ENCODE measurements around the gene NDUFAF4.

DNA sequence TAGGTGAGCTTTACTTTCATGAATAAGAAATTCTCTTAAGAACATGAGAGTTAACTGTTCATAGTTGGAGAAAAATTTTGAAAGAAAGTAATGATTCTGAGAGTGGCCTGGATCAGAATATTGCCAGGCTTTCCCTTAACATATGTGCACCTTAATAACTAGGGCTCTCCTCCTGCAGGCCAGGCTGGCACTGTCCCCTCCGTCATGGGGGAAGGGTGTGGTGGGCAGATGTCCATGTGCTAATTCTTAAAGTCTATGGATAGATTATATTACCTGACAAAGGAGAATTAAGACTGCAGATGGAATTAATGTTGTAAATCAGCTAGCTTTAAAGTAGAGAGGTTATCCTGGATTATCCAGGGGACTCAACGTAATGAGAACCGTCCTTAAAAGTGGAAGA is 15.9 kb upstream of the NDUFAF4 start:
- TF ChIP-seq EZH2 (IDR thresholded peaks at IDR 0.05; ENCODE audit: insufficient read depth, poor library complexity, severe bottlenecking) (no peak), EZH2phosphoT487 (IDR thresholded peaks at IDR 0.05; ENCODE audit: insufficient read depth, low read depth) (no peak)

Measured in GM23248 (cell line).